ENCODE measurements around the gene GALNT13.

GALNT13 gene

GRCh38 chr2:153946036-153946435, 74.3 kb downstream of the GALNT13 start:
- DNase-seq = no peak

- no peak for DNase-seq
These were observed 82.0 kb downstream of the GALNT13 start for GRCh38 chr2:153953761-153954160.

GRCh38 chr2:153963256-153963655, 91.5 kb downstream of the GALNT13 start:
- DNase-seq = no peak

- no peak for DNase-seq
These were observed 95.7 kb downstream of the GALNT13 start for GRCh38 chr2:153967248-153967973.

- DNase-seq = no peak
These were observed 99.5 kb downstream of the GALNT13 start for GRCh38 chr2:153971250-153971649.

GRCh38 chr2:153971855-153972254, 100.1 kb downstream of the GALNT13 start:
- DNase-seq = no peak

GRCh38 chr2:153972412-153972811, 100.7 kb downstream of the GALNT13 start:
- DNase-seq = no peak

GRCh38 chr2:153986488-153987229, 114.9 kb downstream of the GALNT13 start:
- DNase-seq = no peak

- no peak for DNase-seq
These were observed 119.0 kb downstream of the GALNT13 start for GRCh38 chr2:153990771-153991170.

- no peak for DNase-seq
These were observed 141.8 kb downstream of the GALNT13 start for GRCh38 chr2:154013514-154013913.

- no peak for DNase-seq
These were observed 143.5 kb downstream of the GALNT13 start for GRCh38 chr2:154015233-154015632.

GRCh38 chr2:154029504-154029903, 157.8 kb downstream of the GALNT13 start:
- DNase-seq = no peak

- DNase-seq = no peak
These were observed 160.5 kb downstream of the GALNT13 start for GRCh38 chr2:154032220-154032619.

GRCh38 chr2:154046493-154046892, 174.8 kb downstream of the GALNT13 start:
- DNase-seq = no peak

GRCh38 chr2:154048905-154049304, 177.2 kb downstream of the GALNT13 start:
- DNase-seq = no peak

GRCh38 chr2:154049561-154049960, 177.8 kb downstream of the GALNT13 start:
- no peak for DNase-seq

GRCh38 chr2:154067124-154067523, 195.4 kb downstream of the GALNT13 start:
- no peak for DNase-seq

GRCh38 chr2:154078926-154079325, 207.2 kb downstream of the GALNT13 start:
- no peak for DNase-seq

GRCh38 chr2:154092571-154092970, 220.8 kb downstream of the GALNT13 start:
- DNase-seq = no peak

- no peak for DNase-seq
These were observed 222.1 kb downstream of the GALNT13 start for GRCh38 chr2:154093856-154094255.

GRCh38 chr2:154097833-154098398, 226.2 kb downstream of the GALNT13 start:
- no peak for DNase-seq

- no peak for DNase-seq
These were observed 249.0 kb downstream of the GALNT13 start for GRCh38 chr2:154120706-154121105.

- DNase-seq = no peak
These were observed 254.2 kb downstream of the GALNT13 start for GRCh38 chr2:154125891-154126290.

GRCh38 chr2:154130821-154131220, 259.1 kb downstream of the GALNT13 start:
- DNase-seq = no peak

Measured in EL (cell line).